Stimulated activated CD8-positive, alpha-beta memory T cell treated with anti-CD3 and anti-CD28 coated beads, Interleukin-15, amount 100 ng/mL, for 48 hours (primary cell): ENCODE measurements around the gene LSR.
"Not testable (repeated sequence)": the region's sequence is repeated elsewhere in the genome, so short reads cannot be mapped to it uniquely, and the experiment has no call there.

Experiments
- DNase-seq, 2 donors: peaks; one replicate each; pipeline ENCODE4 v3.0.0-alpha.2; 2020; ENCODE audit warnings: low read depth in 2 of 2

Gene LSR

GRCh38 chr19:35219008-35219407 lies 29.8 kb upstream of the LSR start:
- no peak for DNase-seq

- no peak for DNase-seq
Observed at GRCh38 chr19:35220315-35220921, 28.4 kb upstream of the LSR start.

GRCh38 chr19:35220973-35221590 lies 27.7 kb upstream of the LSR start:
- not testable (repeated sequence) for DNase-seq

GRCh38 chr19:35222373-35223015 lies 26.3 kb upstream of the LSR start:
- DNase-seq = no peak

GRCh38 chr19:35223084-35223790 lies 25.6 kb upstream of the LSR start:
- DNase-seq = no peak

GRCh38 chr19:35223862-35224505 lies 24.8 kb upstream of the LSR start:
- DNase-seq = no peak

- no peak for DNase-seq
Observed at GRCh38 chr19:35224681-35225571, 23.9 kb upstream of the LSR start.

GRCh38 chr19:35225951-35226350 lies 22.9 kb upstream of the LSR start:
- no peak for DNase-seq

- no peak for DNase-seq
Observed at GRCh38 chr19:35226748-35227147, 22.1 kb upstream of the LSR start.

- no peak for DNase-seq
Observed at GRCh38 chr19:35228177-35228930, 20.4 kb upstream of the LSR start, which contains the start of gene FAM187B. Gene FAM187B (minus strand): TSS chr19:35228739. CDS start chr19:35228680, 59 bp downstream.

- DNase-seq = no peak
Observed at GRCh38 chr19:35229601-35230000, 19.2 kb upstream of the LSR start.

GRCh38 chr19:35231956-35232645 lies 16.7 kb upstream of the LSR start:
- no peak for DNase-seq

- DNase-seq = no peak
Observed at GRCh38 chr19:35232912-35233311, 15.9 kb upstream of the LSR start.

GRCh38 chr19:35236638-35237400 lies 12.0 kb upstream of the LSR start:
- DNase-seq = no peak

- not testable (repeated sequence) for DNase-seq
Observed at GRCh38 chr19:35239597-35239996, 9.2 kb upstream of the LSR start.

GRCh38 chr19:35240327-35240726 lies 8.5 kb upstream of the LSR start:
- DNase-seq = no peak

GRCh38 chr19:35241417-35241816 lies 7.4 kb upstream of the LSR start:
- no peak for DNase-seq

GRCh38 chr19:35246466-35247092 lies 2.2 kb upstream of the LSR start:
- no peak for DNase-seq
